Fibroblast of the aortic adventitia (primary cell): ENCODE measurements around the gene ATP6V1G2. TPM values are rescaled to one million over a fixed set of nuclear protein-coding genes. Genes with fewer than 3 reads are reported as not detected.
"Not testable (repeated sequence)": the region's sequence is repeated elsewhere in the genome, so short reads cannot be mapped to it uniquely, and the experiment has no call there.

Experiments
- DNase-seq: peaks from one replicate; pipeline ENCODE4 v3.0.0-alpha.2; 2010; ENCODE audit warnings: low read depth
- H3K4me3 ChIP-seq: 2 replicates; pipeline ENCODE4 v1.5.1; 2011; ENCODE audit warnings: low read depth, mild to moderate bottlenecking, control low read depth, low read length, moderate library complexity
- CTCF ChIP-seq: IDR thresholded peaks from 2 replicates; pipeline ENCODE4 v1.5.1; 2011; ENCODE audit warnings: mild to moderate bottlenecking, low read length, control low read depth, inconsistent platforms; ENCODE audit not compliant: insufficient read depth
- total RNA-seq: library from RNA; depleted of rRNA; stranded (reverse); fragments of >200 nt; gene quantifications from 2 replicates; pipeline ENCODE4 v1.2.3, GENCODE V29; 2012; ENCODE audit warnings: low replicate concordance

ATP6V1G2 gene
- total RNA-seq, 1 donor, result 3.8 TPM

GRCh38 chr6:31558318-31558625 lies 11.9 kb upstream of the ATP6V1G2 start:
- no peak for TF ChIP-seq CTCF
- H3K4me3 ChIP-seq, result no peak overlapping the region
- DNase-seq, result no peak

DNA sequence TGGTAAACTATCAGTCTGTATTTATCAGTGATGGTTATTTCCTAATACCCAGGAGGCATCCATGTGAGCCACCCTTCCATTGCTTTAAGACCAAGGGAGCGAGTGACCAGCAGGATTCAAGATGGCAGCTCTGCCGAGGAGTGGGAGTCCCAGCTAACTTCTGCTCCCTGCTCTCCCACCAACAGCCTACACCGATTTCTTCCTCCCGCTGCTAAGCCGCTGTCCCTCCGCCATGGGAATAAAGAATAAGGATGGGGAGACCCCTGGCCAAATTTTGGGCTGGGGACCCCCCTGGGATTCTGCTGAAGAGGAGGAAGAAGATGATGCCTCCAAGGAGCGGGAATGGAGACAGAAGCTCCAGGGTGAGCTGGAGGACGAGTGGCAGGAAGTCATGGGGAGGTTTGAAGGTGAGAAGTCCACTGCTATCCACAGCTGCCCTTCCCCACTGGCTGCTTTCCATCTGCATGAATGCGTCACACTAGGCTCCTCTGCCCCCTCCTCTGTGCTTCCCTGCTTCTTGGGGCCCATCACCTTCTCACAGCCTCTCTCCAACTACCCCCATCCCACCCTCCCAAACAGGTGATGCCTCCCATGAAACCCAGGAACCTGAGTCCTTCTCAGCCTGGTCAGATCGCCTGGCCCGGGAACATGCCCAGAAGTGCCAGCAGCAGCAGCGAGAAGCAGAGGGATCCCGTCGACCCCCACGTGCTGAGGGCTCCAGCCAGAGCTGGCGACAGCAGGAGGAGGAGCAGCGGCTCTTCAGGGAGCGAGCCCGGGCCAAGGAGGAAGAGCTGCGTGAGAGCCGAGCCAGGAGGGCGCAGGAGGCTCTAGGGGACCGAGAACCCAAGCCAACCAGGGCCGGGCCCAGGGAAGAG lies 11.3 kb upstream of the ATP6V1G2 start:
- TF ChIP-seq CTCF, result no peak
- no peak overlapping the region for H3K4me3 ChIP-seq
- DNase-seq, result no peak

DNA sequence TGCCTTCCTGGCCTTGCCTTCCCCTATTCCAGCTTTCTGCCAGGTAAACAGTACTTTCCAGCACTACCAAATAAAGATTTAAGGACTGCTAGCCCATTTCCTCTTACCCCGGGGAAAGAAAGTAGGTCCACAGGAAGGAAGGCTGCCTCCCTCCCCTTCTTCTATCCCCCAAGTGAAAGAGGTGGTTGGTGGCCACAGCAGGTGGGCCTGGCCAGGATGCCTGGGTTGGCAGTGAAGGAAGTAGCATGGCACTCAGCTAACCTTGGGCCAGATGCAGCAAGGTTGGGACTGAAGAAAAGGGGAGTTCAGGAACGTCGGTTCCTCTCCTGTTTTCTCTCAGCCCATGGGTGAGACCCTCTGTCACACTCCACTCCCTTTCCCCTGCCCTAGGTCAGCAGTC lies 9.9 kb upstream of the ATP6V1G2 start:
- no peak for DNase-seq
- TF ChIP-seq CTCF, result no peak
- no peak overlapping the region for H3K4me3 ChIP-seq

GRCh38 chr6:31551371-31551770 lies 5.0 kb upstream of the ATP6V1G2 start:
- H3K4me3 ChIP-seq, result not testable (repeated sequence)
- peak; percentile 32 for DNase-seq

DNA sequence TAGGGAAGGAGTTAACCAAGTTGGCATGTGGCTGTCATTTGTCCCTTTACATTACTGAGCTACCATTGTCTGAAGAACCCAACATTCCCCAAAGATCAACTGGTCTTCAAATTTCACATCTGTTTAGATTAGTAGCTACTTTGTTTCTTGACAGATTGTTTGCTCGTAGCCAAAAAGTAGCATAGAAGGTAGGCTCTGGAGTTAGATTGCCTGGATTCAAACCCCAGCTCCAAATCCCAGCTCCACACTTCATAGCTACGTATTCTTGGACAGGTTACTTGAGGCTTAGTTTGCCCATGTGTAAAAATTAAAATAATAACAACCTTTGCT lies 2.1 kb upstream of the ATP6V1G2 start:
- TF ChIP-seq CTCF, result no peak
- no peak for DNase-seq
- H3K4me3 ChIP-seq, result peak overlapping the region; percentile 71

DNA sequence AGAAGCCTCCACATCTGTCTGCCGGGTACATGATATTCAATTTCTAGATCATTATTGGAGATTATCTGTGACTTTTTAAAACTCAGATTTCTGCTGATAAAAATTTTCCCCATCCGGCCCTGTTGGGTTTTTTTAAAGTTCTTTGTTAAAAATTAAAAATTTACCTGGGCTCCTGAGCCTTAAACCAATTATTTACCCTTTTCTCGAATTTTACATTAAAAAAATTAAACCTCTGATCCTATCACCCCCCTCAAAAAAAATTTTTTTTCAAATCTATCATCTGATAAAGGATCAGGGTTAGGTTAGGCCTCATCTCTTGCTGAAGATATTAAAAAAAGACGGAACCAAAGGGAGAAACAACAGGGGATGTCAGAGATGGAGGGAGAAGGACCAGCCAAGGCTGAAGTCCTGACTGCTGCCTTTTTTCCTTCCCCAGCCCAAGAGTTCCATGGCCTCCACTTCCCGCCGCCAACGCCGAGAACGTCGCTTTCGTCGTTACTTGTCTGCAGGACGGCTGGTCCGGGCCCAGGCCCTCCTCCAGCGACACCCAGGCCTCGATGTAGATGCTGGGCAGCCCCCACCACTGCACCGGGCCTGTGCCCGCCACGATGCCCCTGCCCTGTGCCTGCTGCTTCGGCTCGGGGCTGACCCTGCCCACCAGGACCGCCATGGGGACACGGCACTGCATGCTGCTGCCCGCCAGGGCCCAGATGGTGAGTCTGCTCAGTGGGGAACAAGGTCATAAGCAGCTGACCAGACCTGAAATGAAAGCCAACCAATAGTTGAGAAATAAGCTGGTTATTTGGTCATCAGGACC lies 1.5 kb upstream of the ATP6V1G2 start:
- peak; percentile 25 for DNase-seq
- TF ChIP-seq CTCF, result no peak
- H3K4me3 ChIP-seq, result peak overlapping the region; percentile 71

DNA sequence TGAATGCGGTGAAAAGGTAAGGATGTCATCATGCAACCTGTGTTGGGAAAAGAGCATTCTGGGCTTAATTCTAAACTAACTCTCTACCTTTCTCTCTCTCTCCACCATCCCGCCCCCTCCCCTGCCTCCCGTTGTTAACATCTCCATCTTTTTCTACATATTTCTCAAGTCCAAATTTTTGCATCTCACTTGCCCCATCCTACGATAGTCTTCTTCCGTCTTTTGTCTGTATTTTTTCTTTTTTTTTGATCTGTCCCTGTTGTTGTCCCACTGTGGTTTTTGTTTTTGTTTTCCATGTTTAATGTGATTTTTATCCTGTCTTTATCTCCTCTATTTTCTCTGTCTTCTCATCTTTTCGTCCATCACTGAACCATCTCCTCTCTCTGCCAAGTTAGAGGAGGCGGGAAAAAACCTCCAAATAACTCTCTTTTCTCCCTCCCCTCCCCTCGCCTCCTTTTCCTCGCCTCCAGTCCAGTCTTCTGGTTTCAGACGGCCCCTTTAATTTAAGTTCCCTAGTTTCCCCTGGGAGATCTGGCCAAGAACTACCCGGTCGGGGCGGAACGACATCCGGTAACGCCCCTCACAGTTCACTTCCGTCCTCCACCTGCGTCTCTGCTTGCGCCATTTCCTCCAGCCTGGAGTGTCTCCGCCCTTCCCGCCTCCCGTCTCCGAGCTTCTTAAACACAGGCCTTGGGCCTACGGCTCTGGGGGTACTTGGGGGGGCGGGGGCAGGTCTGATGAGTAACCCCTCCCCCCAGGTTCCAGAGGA lies 734 bp upstream of the ATP6V1G2 start, which contains the start of gene NFKBIL1:
TSS of gene NFKBIL1 (plus strand) at position 651 of the 769 bp plus-strand sequence. CDS start at position 738, 87 bp downstream.
- TF ChIP-seq CTCF, result no peak
- DNase-seq, result peak; percentile 99

More for the DNA sequence above, 734 bp upstream of the ATP6V1G2 start, which contains the start of gene NFKBIL1:
- H3K4me3 ChIP-seq, result peak within 1 kb of the TSS; percentile 71
